Immature natural killer cell (primary cell): ENCODE data around the gene PPP4R3A. TPM values are rescaled to one million over a fixed set of nuclear protein-coding genes. Genes with fewer than 3 reads are reported as not detected.
A peak's percentile ranks its signal among the peaks of the same experiment; 100 is the strongest.
"Not testable (repeated sequence)": the region's sequence is repeated elsewhere in the genome, so short reads cannot be mapped to it uniquely, and the experiment has no call there.

ENCODE experiments used
- DNase-seq, 3 donors: peaks; one replicate each; pipeline ENCODE4 v3.0.0; 2022; ENCODE audit warnings: mixed read lengths in 1 of 3
- H3K27ac Mint-ChIP-seq, 6 donors: one replicate each; pipeline ENCODE4 v1.8.0; 2020; ENCODE audit warnings: mixed read lengths in 6 of 6, mild to moderate bottlenecking in 5 of 6, inconsistent platforms in 4 of 6, moderate library complexity in 3 of 6
- H3K27me3 Mint-ChIP-seq, 3 donors: one replicate each; pipeline ENCODE4 v1.8.0; 2020 to 2021; ENCODE audit warnings: low read depth in 3 of 3, mild to moderate bottlenecking in 3 of 3, mixed read lengths in 3 of 3, moderate library complexity in 3 of 3, inconsistent platforms in 1 of 3
- H3K36me3 Mint-ChIP-seq, 3 donors: one replicate each; pipeline ENCODE4 v1.8.0; 2020; ENCODE audit warnings: mixed read lengths in 3 of 3, inconsistent platforms in 2 of 3, mild to moderate bottlenecking in 2 of 3
- H3K4me1 Mint-ChIP-seq, 2 donors: one replicate each; pipeline ENCODE4 v1.8.0; 2020; ENCODE audit warnings: inconsistent platforms in 2 of 2, mild to moderate bottlenecking in 2 of 2, mixed read lengths in 2 of 2, moderate library complexity in 1 of 2
- H3K4me3 Mint-ChIP-seq, 5 donors: one replicate each; pipeline ENCODE4 v1.8.0; 2020; ENCODE audit warnings: mild to moderate bottlenecking in 5 of 5, mixed read lengths in 5 of 5, inconsistent platforms in 3 of 5, moderate library complexity in 3 of 5
- H3K9me3 Mint-ChIP-seq, 6 donors: one replicate each; pipeline ENCODE4 v1.8.0; 2020; ENCODE audit warnings: mild to moderate bottlenecking in 6 of 6, mixed read lengths in 6 of 6, inconsistent platforms in 4 of 6, moderate library complexity in 3 of 6
- polyA plus RNA-seq, 3 donors: library from polyadenylated mRNA; unstranded; fragments of 300-500 nt; fragmentation: Illumina TruSeq; gene quantifications; one replicate each; pipeline ENCODE4 v1.2.3, GENCODE V29; 2021

PPP4R3A gene
- polyA plus RNA-seq, 3 donors from 2014 or later = 39.4 to 113 (median 46.8) TPM

DNA sequence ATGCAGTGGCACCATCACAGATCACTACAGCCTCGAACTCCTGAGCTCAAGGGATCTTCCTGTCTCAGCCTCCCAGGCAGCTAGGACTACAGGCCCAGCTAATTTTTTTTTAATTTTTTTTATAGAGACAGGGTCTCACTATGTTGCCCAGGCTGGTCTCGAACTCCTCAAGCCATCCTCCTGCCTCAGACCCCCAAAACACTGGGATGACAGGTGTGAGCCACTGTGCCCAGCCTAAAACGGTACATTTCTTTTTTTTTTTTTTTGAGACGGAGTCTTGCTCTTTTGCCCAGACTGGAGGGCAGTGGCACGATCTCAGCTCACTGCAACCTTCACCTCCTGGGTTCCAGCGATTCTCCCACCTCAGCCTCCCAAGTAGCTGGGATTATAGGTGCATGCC lies 100.9 kb downstream of the PPP4R3A start:
- H3K4me3 Mint-ChIP-seq = peak overlapping the region; percentile 77 to 93 (median 91)

More for the DNA sequence above, 100.9 kb downstream of the PPP4R3A start:
- H3K9me3 Mint-ChIP-seq, DNase-seq: not testable (repeated sequence)
- H3K27me3 Mint-ChIP-seq = peaks cover 0 to 38% (median 7%) of the 10 kb centered on the region in 3 donors
- peak overlapping the region; percentile 96 to 99 (median 98) for H3K27ac Mint-ChIP-seq
- H3K36me3 Mint-ChIP-seq = peaks cover 23 to 59% (median 43%) of the 10 kb centered on the region in 3 donors
- H3K4me1 Mint-ChIP-seq = peaks cover 96 to 99% of the 10 kb centered on the region in 2 donors

Other genes starting within 250 kb of the PPP4R3A start
- gene CCDC88C, start 92.5 kb downstream of the PPP4R3A start, polyA plus RNA-seq = 10 to 100 TPM; 19.5 to 58.2 (median 21.2) TPM
- gene CATSPERB, start 221.8 kb upstream of the PPP4R3A start, polyA plus RNA-seq = 1 to 10 TPM in 1 of 3 donors, under 1 TPM in 1, not detected in 1; 0.32 to 1.9 TPM